SK-N-SH (cell line): ENCODE measurements around the gene TRMT1. TPM values are rescaled to one million over a fixed set of nuclear protein-coding genes. Genes with fewer than 3 reads are reported as not detected.

Experiments used
- CTCF ChIA-PET: fragments of 300-600, 350-600 bp; formaldehyde crosslinking; extraction: SDS; loops from one replicate; lab custom pipeline; 2021; lab: Yijun Ruan, JAX
- POLR2A ChIA-PET: fragments of 350-600 bp; sonication (Branson Sonifier 250); formaldehyde crosslinking; extraction: SDS; loops from one replicate; lab custom pipeline; 2020; ENCODE audit warnings: antibody characterized with exemption, inconsistent platforms; lab: Yijun Ruan, JAX
- DNase-seq: peaks from one replicate; pipeline ENCODE4 v3.0.0; 2012
- H2AFZ ChIP-seq: fragments of 200-600 bp; sonication (generic); 2 replicates; pipeline ENCODE4 v1.8.1; 2016; ENCODE audit warnings: antibody characterized with exemption, mild to moderate bottlenecking, low read depth
- H3F3A ChIP-seq: fragments of 200-600 bp; sonication (generic); replicated peaks from 2 replicates; pipeline ENCODE3; 2016; ENCODE audit warnings: antibody characterized with exemption, mild to moderate bottlenecking; ENCODE audit not compliant: insufficient read depth
- H3K27ac ChIP-seq, 2 experiments: fragments of 200-500 bp in 1 of 2; fragments of 200-600 bp in 1 of 2; sonication (Bioruptor generic) in 1 of 2; sonication (generic), shearing (Covaris generic) in 1 of 2; 2 replicates each; pipeline versions ENCODE4 v1.5.1 to v1.6.1; 2014 to 2016; ENCODE audit warnings: low read depth in 2 of 2, inconsistent platforms in 1 of 2, low read length in 1 of 2, mild to moderate bottlenecking in 1 of 2, mixed read lengths in 1 of 2
- H3K27me3 ChIP-seq: fragments of 200-600 bp; sonication (generic), shearing (Covaris generic); 2 replicates; pipeline ENCODE4 v1.6.1; 2016; ENCODE audit warnings: mixed run types; ENCODE audit not compliant: insufficient read depth
- H3K36me3 ChIP-seq, 2 experiments: fragments of 200-500 bp in 1 of 2; fragments of 200-600 bp in 1 of 2; sonication (Bioruptor generic) in 1 of 2; sonication (generic) in 1 of 2; replicated peaks in 1 of 2; 2 replicates each; pipeline versions ENCODE3 to v1.5.1; 2014 to 2016; ENCODE audit warnings: low read length in 1 of 2, mild to moderate bottlenecking in 1 of 2; ENCODE audit not compliant: insufficient read depth in 2 of 2, control insufficient read depth in 1 of 2
- H3K4me1 ChIP-seq, 2 experiments: fragments of 200-500 bp in 1 of 2; fragments of 200-600 bp in 1 of 2; sonication (Bioruptor generic) in 1 of 2; sonication (generic), shearing (Covaris generic) in 1 of 2; 2 replicates each; pipeline versions ENCODE4 v1.5.1 to v1.6.1; 2014 to 2016; ENCODE audit warnings: low read depth in 1 of 2, low read length in 1 of 2, mixed run types in 1 of 2; ENCODE audit not compliant: insufficient read depth in 2 of 2, control insufficient read depth in 1 of 2
- H3K4me2 ChIP-seq: fragments of 200-600 bp; sonication (generic), shearing (Covaris generic); 2 replicates; pipeline ENCODE4 v1.6.1; 2017; ENCODE audit warnings: mixed run types
- H3K4me3 ChIP-seq, 2 experiments: fragments of 200-500 bp in 1 of 2; fragments of 200-600 bp in 1 of 2; sonication (Bioruptor generic) in 1 of 2; sonication (generic), shearing (Covaris generic) in 1 of 2; 2 replicates each; pipeline versions ENCODE4 v1.5.1 to v1.8.1; 2014 to 2016; ENCODE audit warnings: low read depth in 2 of 2, inconsistent platforms in 1 of 2, low read length in 1 of 2, mild to moderate bottlenecking in 1 of 2, mixed read lengths in 1 of 2, moderate library complexity in 1 of 2
- H3K79me2 ChIP-seq: fragments of 200-600 bp; sonication (generic); 2 replicates; pipeline ENCODE4 v1.8.1; 2017; ENCODE audit warnings: mild to moderate bottlenecking; ENCODE audit not compliant: insufficient read depth
- H3K9ac ChIP-seq: fragments of 200-600 bp; sonication (generic); 2 replicates; pipeline ENCODE4 v1.6.1; 2017; ENCODE audit warnings: mixed run types
- H3K9me2 ChIP-seq: fragments of 200-600 bp; sonication (generic); 2 replicates; pipeline ENCODE4 v1.6.1; 2017; ENCODE audit warnings: mixed run types
- H3K9me3 ChIP-seq: fragments of 200-600 bp; sonication (generic); 2 replicates; pipeline ENCODE4 v1.6.1; 2017; ENCODE audit warnings: mixed run types, mild to moderate bottlenecking, moderate library complexity
- H4K20me1 ChIP-seq: fragments of 200-600 bp; sonication (generic); 2 replicates; pipeline ENCODE4 v1.6.1; 2017; ENCODE audit warnings: mild to moderate bottlenecking, mixed run types; ENCODE audit not compliant: insufficient read depth
- ELF1 ChIP-seq: IDR thresholded peaks from 2 replicates; pipeline ENCODE4 v1.4.0; 2012
- EP300 ChIP-seq, 2 experiments: IDR thresholded peaks; 2 replicates each; pipeline versions ENCODE4 v1.4.0 to v1.6.1; 2012; ENCODE audit warnings: borderline replicate concordance in 1 of 2, low read depth in 1 of 2, low read length in 1 of 2
- EZH2phosphoT487 ChIP-seq: fragments of 200-600 bp; sonication (generic); IDR thresholded peaks from 2 replicates; pipeline ENCODE4 v1.6.1; 2017; ENCODE audit warnings: low read depth, mixed run types, mild to moderate bottlenecking, antibody characterized with exemption, moderate library complexity, borderline replicate concordance
- FOXJ3 ChIP-seq: sonication (generic); formaldehyde crosslinking; IDR thresholded peaks from 2 replicates; pipeline ENCODE4 v1.5.1; 2020; ENCODE audit warnings: mild to moderate bottlenecking, missing genetic modification reagents
- GABPA ChIP-seq: IDR thresholded peaks from 2 replicates; pipeline ENCODE4 v1.4.0; 2012; ENCODE audit warnings: low read depth, mild to moderate bottlenecking
- MAX ChIP-seq: IDR thresholded peaks from 2 replicates; pipeline ENCODE4 v1.4.0; 2012; ENCODE audit warnings: low read depth
- MEF2A ChIP-seq: IDR thresholded peaks from 2 replicates; pipeline ENCODE4 v1.4.0; 2012; ENCODE audit warnings: low read depth, borderline replicate concordance
- MXI1 ChIP-seq: IDR thresholded peaks from 2 replicates; pipeline ENCODE4 v1.6.1; 2012; ENCODE audit warnings: mild to moderate bottlenecking, low read depth, low read length, improper control_type of control experiment
- PBX3 ChIP-seq: IDR thresholded peaks from 2 replicates; pipeline ENCODE4; 2012
- POLR2AphosphoS5 ChIP-seq: IDR thresholded peaks from 2 replicates; pipeline ENCODE4 v1.6.1; 2012; ENCODE audit warnings: low read depth, low read length
- REST ChIP-seq: IDR thresholded peaks from 2 replicates; pipeline ENCODE4 v1.6.1; 2012; ENCODE audit warnings: mild to moderate bottlenecking, low read depth, low read length, moderate library complexity
- SMC3 ChIP-seq: IDR thresholded peaks from 2 replicates; pipeline ENCODE4 v1.6.1; 2012; ENCODE audit warnings: low read depth, low read length, improper control_type of control experiment
- TAF1 ChIP-seq: IDR thresholded peaks from 2 replicates; pipeline ENCODE4 v1.6.1; 2012; ENCODE audit warnings: low read depth, mild to moderate bottlenecking, low read length, moderate library complexity, borderline replicate concordance
- TCF12 ChIP-seq: IDR thresholded peaks from 2 replicates; pipeline ENCODE4 v1.4.0; 2012
- USF1 ChIP-seq: IDR thresholded peaks from 2 replicates; pipeline ENCODE4 v1.4.0; 2012; ENCODE audit warnings: low read depth, borderline replicate concordance
- YY1 ChIP-seq: IDR thresholded peaks from 2 replicates; pipeline ENCODE4 v1.4.0; 2012; ENCODE audit warnings: low read depth, mild to moderate bottlenecking
- ZBTB33 ChIP-seq: IDR thresholded peaks from 2 replicates; pipeline ENCODE4 v1.4.0; 2012; ENCODE audit warnings: low read depth, borderline replicate concordance
- WGBS: methylation state at CpG from one replicate; pipeline ENCODE4 v1.1.6; 2017; ENCODE audit warnings: low lambda C conversion rate; 5-methylcytosine and 5-hydroxymethylcytosine counted together
- polyA plus RNA-seq, 3 experiments: library from polyadenylated mRNA; depleted of rRNA; stranded (reverse); fragments of >200 nt; gene quantifications; 2 replicates each; pipeline ENCODE4 v1.2.3, GENCODE V29; 2012

Gene TRMT1
- polyA plus RNA-seq, 1 of the 3 experiments (the other 2 are of a cell fraction), result 64.9 TPM

- peaks cover 98% of the 10 kb centered on the region for H3K79me2 ChIP-seq
- CTCF ChIA-PET, result interaction anchor here (1.2 to 2.9 kb wide), 2 partner anchors 9 to 136 kb away, joined by 3 to 7 read pairs; partner anchors contain the start of gene NACC1
- POLR2A ChIA-PET, result interaction anchor here (1.0 kb wide), 1 partner anchor 23 kb away, joined by 3 read pairs; the partner anchor contains the start of genes IER2 and STX10
- H3F3A ChIP-seq, result peaks cover 12% of the 10 kb centered on the region
- H3K9ac ChIP-seq, result no peak overlapping the region
- no peaks in the 10 kb centered on the region for H3K27me3 ChIP-seq
- H3K4me1 ChIP-seq, result peaks cover 0 to 6% of the 10 kb centered on the region in 2 experiments; a peak in 1 of 4 replicates
- TF ChIP-seq GABPA, result no peak
- TF ChIP-seq ELF1, result no peak
- TF ChIP-seq ZBTB33, result no peak
- TF ChIP-seq MEF2A, result no peak
- no peak for TF ChIP-seq TAF1
- TF ChIP-seq TCF12, result no peak
- TF ChIP-seq MXI1, result no peak
- no peak for TF ChIP-seq MAX
- TF ChIP-seq REST, result no peak
- no peak for TF ChIP-seq USF1
- TF ChIP-seq POLR2AphosphoS5, result no peak
- no peak for TF ChIP-seq FOXJ3 (CRISPR knock-in tag)
- no peak for TF ChIP-seq SMC3
- no peak for TF ChIP-seq EP300 (IDR thresholded peaks at IDR 0.05; ENCODE audit: borderline replicate concordance in 1 of 2, low read depth in 1 of 2, low read length in 1 of 2)
- TF ChIP-seq YY1, result no peak
- no peak for TF ChIP-seq EZH2phosphoT487
- TF ChIP-seq PBX3, result no peak
- no peaks in the 10 kb centered on the region for H3K9me2 ChIP-seq
- H4K20me1 ChIP-seq, result peaks cover 96% of the 10 kb centered on the region
- no peak for DNase-seq
- WGBS, result 94% methylated on average over 9 of the region's 9 CpGs
- H2AFZ ChIP-seq, result no peak overlapping the region
- H3K27ac ChIP-seq, result no peak overlapping the region
- H3K4me3 ChIP-seq, result no peak overlapping the region
- no peaks in the 10 kb centered on the region for H3K9me3 ChIP-seq
- no peak overlapping the region for H3K4me2 ChIP-seq
- H3K36me3 ChIP-seq, result peaks cover 4 to 11% of the 10 kb centered on the region in 2 experiments
Observed at GRCh38 chr19:13127051-13127450, 10.5 kb upstream of the TRMT1 start.
